B cell (primary cell): ENCODE measurements around the gene ANK2. TPM values are rescaled to one million over a fixed set of nuclear protein-coding genes. Genes with fewer than 3 reads are reported as not detected.

Experiments used
- ATAC-seq: fragments of 200-7000 bp; cut with Tn5 transposase; one replicate; pipeline ENCODE4 v1.10.0; 2021; ENCODE audit warnings: low read depth, mild to moderate bottlenecking, moderate number of reproducible peaks, moderate library complexity
- CTCF ChIA-PET: fragments of 350-600 bp; sonication (Branson Sonifier 250); formaldehyde crosslinking; loops from one replicate; lab custom pipeline; 2021; ENCODE audit warnings: antibody characterized with exemption, inconsistent platforms; lab: Charles Lee
- POLR2A ChIA-PET: fragments of 350-600 bp; sonication (Branson Sonifier 250); formaldehyde crosslinking; loops from one replicate; lab custom pipeline; 2021; ENCODE audit warnings: antibody characterized with exemption; lab: Charles Lee
- DNase-seq: peaks from one replicate; pipeline ENCODE4 v3.0.0; 2013
- H2AFZ ChIP-seq: 2 replicates; pipeline ENCODE4 v1.6.1; 2012; ENCODE audit warnings: mild to moderate bottlenecking, low read depth, low read length; ENCODE audit not compliant: insufficient read depth, poor library complexity, severe bottlenecking
- H3K27ac ChIP-seq, 2 donors: 1 replicate in 1 of 2; 2 replicates in 1 of 2; pipeline ENCODE4 v1.5.1; 2012 to 2013; ENCODE audit warnings: low read length in 2 of 2, mild to moderate bottlenecking in 2 of 2, moderate library complexity in 1 of 2
- H3K27me3 ChIP-seq, 4 experiments: fragments of 200-600 bp in 1 of 4; sonication (generic) in 1 of 4; replicated peaks in 1 of 4; 1 replicate in 2 of 4; 2 replicates in 2 of 4; pipeline versions ENCODE4 v1.6.1 to v1.7.0; 2013 to 2016; ENCODE audit warnings: low read length in 3 of 4, mild to moderate bottlenecking in 2 of 4, mixed read lengths in 1 of 4, moderate library complexity in 1 of 4; ENCODE audit not compliant: insufficient read depth in 4 of 4, control insufficient read depth in 3 of 4; ENCODE audit errors: control extremely low read depth in 1 of 4
- H3K36me3 ChIP-seq, 2 experiments: replicated peaks in 1 of 2; 1 replicate in 1 of 2; 2 replicates in 1 of 2; pipeline versions ENCODE4 v1.6.1 to v1.7.1; 2013; ENCODE audit warnings: low read length in 1 of 2; ENCODE audit not compliant: insufficient read depth in 2 of 2, control insufficient read depth in 1 of 2; ENCODE audit errors: control extremely low read depth in 1 of 2, extremely low read depth in 1 of 2
- H3K4me1 ChIP-seq, 2 donors: fragments of 200-600 bp in 1 of 2; sonication (generic) in 1 of 2; 1 replicate in 1 of 2; 2 replicates in 1 of 2; pipeline versions ENCODE4 v1.5.1 to v1.6.1; 2013 to 2017; ENCODE audit warnings: low read length in 2 of 2; ENCODE audit not compliant: control insufficient read depth in 2 of 2, insufficient read depth in 2 of 2
- H3K4me2 ChIP-seq: replicated peaks from 2 replicates; pipeline ENCODE3; 2012; ENCODE audit warnings: mild to moderate bottlenecking, low read depth, low read length; ENCODE audit not compliant: poor library complexity, severe bottlenecking
- H3K4me3 ChIP-seq, 5 experiments: fragments of 200-600 bp in 1 of 5; sonication (generic) in 1 of 5; 1 replicate in 3 of 5; 2 replicates in 2 of 5; pipeline versions ENCODE4 v1.5.1 to v1.7.0; 2011 to 2016; ENCODE audit warnings: low read length in 4 of 5, mild to moderate bottlenecking in 4 of 5, low read depth in 2 of 5, control low read depth in 1 of 5, moderate library complexity in 1 of 5; ENCODE audit not compliant: insufficient read depth in 1 of 5; ENCODE audit errors: control extremely low read depth in 1 of 5, extremely low read depth in 1 of 5
- H3K79me2 ChIP-seq: fragments of 200-600 bp; sonication (generic); one replicate; pipeline ENCODE4 v1.6.0; 2016; ENCODE audit warnings: low read length; ENCODE audit not compliant: control insufficient read depth, insufficient read depth
- H3K9ac ChIP-seq: fragments of 200-600 bp; sonication (generic); 2 replicates; pipeline ENCODE4 v1.6.1; 2017; ENCODE audit warnings: mild to moderate bottlenecking, low read length, moderate library complexity
- H3K9me3 ChIP-seq, 3 donors: one replicate each; pipeline versions ENCODE4 v1.6.1 to v1.7.1; 2013; ENCODE audit warnings: low read length in 2 of 3; ENCODE audit not compliant: control insufficient read depth in 2 of 3, insufficient read depth in 1 of 3; ENCODE audit errors: control extremely low read depth in 1 of 3
- H4K20me1 ChIP-seq: 2 replicates; pipeline ENCODE4 v1.6.0; 2012; ENCODE audit warnings: mild to moderate bottlenecking, low read length; ENCODE audit not compliant: insufficient read depth, control insufficient read depth, poor library complexity, severe bottlenecking
- H3K27ac Mint-ChIP-seq: one replicate; pipeline ENCODE4 v1.8.0; 2021; ENCODE audit warnings: mixed read lengths
- H3K27me3 Mint-ChIP-seq: one replicate; pipeline ENCODE4 v1.8.0; 2021; ENCODE audit warnings: mixed read lengths
- H3K4me1 Mint-ChIP-seq: one replicate; pipeline ENCODE4 v1.8.0; 2021; ENCODE audit warnings: mixed read lengths
- H3K4me3 Mint-ChIP-seq: one replicate; pipeline ENCODE4 v1.8.0; 2021; ENCODE audit warnings: mixed read lengths
- H3K9me3 Mint-ChIP-seq: one replicate; pipeline ENCODE4 v1.8.0; 2022; ENCODE audit warnings: mixed read lengths; ENCODE audit not compliant: insufficient read depth
- CTCF ChIP-seq: fragments of 200-600 bp; IDR thresholded peaks from one replicate; pipeline ENCODE4 v1.8.0; 2022; ENCODE audit warnings: antibody characterized with exemption, mild to moderate bottlenecking
- EZH2 ChIP-seq: IDR thresholded peaks from 2 replicates; pipeline ENCODE4 v1.6.1; 2012; ENCODE audit warnings: borderline replicate concordance, low read depth, mild to moderate bottlenecking, moderate library complexity, low read length; ENCODE audit not compliant: insufficient read depth, poor library complexity, severe bottlenecking
- WGBS: methylation state at CpG from one replicate; pipeline ENCODE4 v1.1.5; 2013; ENCODE audit warnings: missing lambda C conversion rate; ENCODE audit not compliant: insufficient coverage; 5-methylcytosine and 5-hydroxymethylcytosine counted together
- intact Hi-C: fragments of 100-400 bp; cut with micrococcal nuclease; formaldehyde crosslinking; loops from one replicate; pipeline ENCODE4 v1.10.0; 2022
- polyA plus RNA-seq: library from polyadenylated mRNA; depleted of rRNA; stranded (reverse); fragments of >200 nt; gene quantifications from 2 replicates; pipeline ENCODE4 v1.2.3, GENCODE V29; 2012
- total RNA-seq, 2 donors: library from RNA; stranded (reverse); fragments of 120-200 nt in 1 of 2; gene quantifications; 1 replicate in 1 of 2; 2 replicates in 1 of 2; pipeline versions ENCODE4 v1.2.3 to v1.2.4, GENCODE V29; 2013 to 2022

The ANK2 gene
- total and polyA plus RNA-seq, 2 donors (not counting 1 experiment from before 2014, with no cell fraction given) = 0.16 to 3.6 TPM

GRCh38 chr4:113420938-113421337 lies 371.5 kb downstream of the ANK2 start:
- intact Hi-C loops = no loop called here
- Histone ChIP-seq H3K9me3 (peaks cover 2 to 7% (median 3%) of the 10 kb centered on the region in 3 donors), H3K27ac (no peak overlapping the region), H4K20me1 (no peaks in the 10 kb centered on the region), H3K36me3 (no peaks in the 10 kb centered on the region), H2AFZ (no peak overlapping the region), H3K4me2 (no peak overlapping the region), H3K4me1 (no peaks in the 10 kb centered on the region), H3K9ac (no peak overlapping the region), H3K27me3 (no peaks in the 10 kb centered on the region), H3K79me2 (no peaks in the 10 kb centered on the region), H3K4me3 (no peak overlapping the region)
- peaks cover 13% of the 10 kb centered on the region for H3K9me3 Mint-ChIP-seq
- no peak for ATAC-seq
- no peak overlapping the region for H3K27ac Mint-ChIP-seq
- H3K4me1 Mint-ChIP-seq = no peaks in the 10 kb centered on the region
- ChIA-PET CTCF (no interaction called here), POLR2A (no interaction called here)
- DNase-seq = no peak
- H3K4me3 Mint-ChIP-seq = no peak overlapping the region
- H3K27me3 Mint-ChIP-seq = peaks cover 11% of the 10 kb centered on the region
- TF ChIP-seq CTCF (no peak), EZH2 (no peak)

- Histone ChIP-seq H2AFZ (no peak overlapping the region), H3K9ac (no peak overlapping the region), H3K4me3 (no peak overlapping the region), H4K20me1 (no peaks in the 10 kb centered on the region), H3K27me3 (no peaks in the 10 kb centered on the region), H3K36me3 (no peaks in the 10 kb centered on the region), H3K27ac (no peak overlapping the region), H3K79me2 (no peaks in the 10 kb centered on the region), H3K4me1 (no peaks in the 10 kb centered on the region), H3K9me3 (peaks cover 2 to 7% (median 3%) of the 10 kb centered on the region in 3 donors), H3K4me2 (no peak overlapping the region)
- Mint-ChIP-seq H3K4me3 (no peak overlapping the region), H3K27me3 (peaks cover 7% of the 10 kb centered on the region), H3K4me1 (no peaks in the 10 kb centered on the region), H3K27ac (no peak overlapping the region), H3K9me3 (peaks cover 10% of the 10 kb centered on the region)
- no CpG with 5 or more reads among the region's 1 CpG for WGBS
- ChIA-PET CTCF (no interaction called here), POLR2A (no interaction called here)
- ATAC-seq = no peak
- no peak for TF ChIP-seq CTCF
- TF ChIP-seq EZH2 = no peak
- no peak for DNase-seq
- intact Hi-C loops = no loop called here
Observed at GRCh38 chr4:113423631-113424030, 374.2 kb downstream of the ANK2 start.
